Right hindlimb (tissue), 1 donor: Measurements from ENCODE around the gene BFSP2.

Experiments
- DNase-seq: peaks from one replicate; pipeline ENCODE4 v3.0.0-alpha.2; 2018

The BFSP2 gene

DNA sequence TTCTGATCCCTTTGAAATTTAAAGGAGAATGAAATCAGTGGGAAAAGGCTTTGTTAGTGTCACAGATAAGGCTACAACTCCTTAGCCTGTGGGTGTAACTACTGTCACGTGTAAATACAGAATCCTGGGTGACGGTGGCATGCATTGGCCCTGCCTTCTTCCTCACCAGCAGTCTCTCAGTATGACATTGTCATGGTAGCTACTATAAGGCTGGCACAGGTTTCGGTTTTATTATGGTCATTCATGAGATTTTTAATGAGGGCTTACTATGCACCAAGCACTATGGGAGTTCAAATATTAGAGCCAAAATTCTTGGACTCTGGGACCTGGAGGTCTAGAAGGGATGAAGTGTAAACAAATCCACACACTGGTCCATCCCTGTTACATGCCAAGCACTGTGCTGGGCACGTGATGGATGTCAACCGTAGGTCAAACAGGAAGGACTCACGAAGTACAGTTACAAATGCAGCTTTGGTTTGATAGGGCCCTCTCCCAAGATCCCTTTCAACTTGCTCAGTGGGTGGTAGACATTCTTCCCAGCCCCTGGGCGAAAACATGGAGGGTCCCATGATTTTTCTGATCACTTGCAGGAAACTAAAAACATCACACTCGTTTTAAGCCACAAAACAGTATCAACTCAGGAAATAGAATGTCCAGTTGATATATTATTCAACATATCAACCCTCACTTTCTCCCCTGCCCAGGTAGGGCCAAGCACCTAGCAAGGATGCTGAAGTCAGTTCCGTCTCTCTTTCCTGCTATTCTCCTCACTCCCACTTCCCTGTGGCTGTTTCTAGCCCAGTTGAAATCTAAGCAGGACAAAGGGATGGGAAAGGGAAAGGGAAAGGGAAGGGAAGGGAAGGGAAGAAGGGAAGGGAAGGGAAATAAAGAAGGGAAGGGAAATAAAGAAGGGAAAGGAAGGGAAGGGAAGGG, 25.3 kb downstream of the BFSP2 start:
- DNase-seq: no peak

DNA sequence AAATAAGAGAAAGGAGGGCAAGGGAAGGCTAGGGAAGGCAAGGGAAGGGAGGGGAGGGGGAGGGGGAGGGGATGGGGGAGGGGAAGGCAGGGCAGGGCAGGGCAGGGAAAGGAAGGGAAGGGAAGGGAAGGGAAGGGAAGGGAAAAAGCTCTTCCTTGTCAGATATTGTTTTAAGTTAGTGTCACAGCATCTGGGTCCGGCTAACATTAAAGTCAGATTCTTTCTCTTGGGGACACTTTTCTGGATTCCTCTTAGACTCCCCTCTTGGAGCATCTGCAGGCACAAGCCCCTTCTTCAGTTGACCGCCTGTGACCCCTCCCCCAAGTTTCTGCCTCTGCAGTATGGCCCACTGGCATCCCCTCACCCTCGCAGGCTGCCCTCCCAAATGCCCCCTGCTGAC, 26.0 kb downstream of the BFSP2 start:
- no peak for DNase-seq

DNA sequence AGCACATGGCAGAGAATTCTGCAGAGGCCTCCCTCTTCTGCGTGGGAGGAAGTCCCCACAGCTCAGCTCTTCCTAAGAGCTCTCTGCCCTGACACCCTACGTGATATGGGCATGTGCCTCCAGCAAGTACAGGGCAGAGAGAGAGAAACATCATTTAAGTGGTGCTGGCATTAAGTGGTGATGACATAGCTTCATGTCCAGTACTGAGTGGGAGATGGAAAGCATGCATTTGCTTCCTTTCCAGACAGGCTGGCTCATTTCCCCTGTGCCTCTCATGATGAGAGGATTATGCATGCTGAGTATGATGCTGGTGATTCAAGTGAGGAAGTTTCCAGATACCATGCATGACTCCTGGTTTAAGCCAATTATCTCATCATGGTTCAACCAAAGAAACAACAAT, 26.9 kb downstream of the BFSP2 start:
- no peak for DNase-seq

GRCh38 chr3:133428552-133428951, 28.7 kb downstream of the BFSP2 start:
- DNase-seq: no peak

DNA sequence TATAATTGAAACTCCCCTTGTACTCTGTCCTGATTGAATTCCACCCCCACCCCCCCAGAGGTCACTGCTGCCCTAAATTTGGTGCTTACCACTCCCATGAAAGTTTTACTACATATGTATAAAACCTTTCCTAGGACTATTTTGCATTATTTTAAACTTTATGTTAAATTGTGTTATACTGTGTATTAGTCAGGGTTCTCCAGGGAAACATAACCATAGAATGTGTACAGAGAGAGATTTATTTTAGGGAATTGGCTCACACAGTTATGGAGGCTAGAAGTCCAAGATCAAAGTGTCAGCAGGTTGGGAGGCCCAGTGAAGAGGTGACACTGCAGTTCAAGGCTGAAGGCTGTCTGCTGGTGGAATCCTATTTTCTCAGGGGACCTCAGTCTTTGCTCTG, 29.2 kb downstream of the BFSP2 start:
- DNase-seq: no peak

- DNase-seq: no peak
Measured at GRCh38 chr3:133439563-133439962, 39.7 kb downstream of the BFSP2 start.

DNA sequence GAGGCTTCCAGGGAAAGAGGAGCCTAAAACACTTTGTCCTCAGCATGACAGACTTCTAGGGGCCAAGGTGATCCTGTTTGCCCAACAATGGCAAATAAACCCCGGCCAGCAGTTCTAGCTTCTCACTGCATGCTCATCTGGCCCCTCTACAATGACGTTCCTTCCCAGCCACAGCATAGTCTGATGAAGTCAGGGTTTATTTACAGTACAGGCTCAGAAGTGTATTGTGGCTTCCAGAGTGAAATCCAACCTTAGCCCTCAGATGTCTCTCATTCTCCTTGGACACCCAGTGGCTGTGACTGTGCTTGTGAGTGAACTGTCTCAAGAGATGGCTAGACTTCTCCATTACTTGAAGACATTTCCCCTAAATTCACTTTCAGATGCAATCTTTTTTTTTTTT, 40.8 kb downstream of the BFSP2 start:
- no peak for DNase-seq

- DNase-seq: no peak
Measured at GRCh38 chr3:133441867-133442270, 42.0 kb downstream of the BFSP2 start.

- no peak for DNase-seq
Measured at GRCh38 chr3:133442518-133442917, 42.7 kb downstream of the BFSP2 start.

- no peak for DNase-seq
Measured at GRCh38 chr3:133443649-133444422, 44.0 kb downstream of the BFSP2 start.

- no peak for DNase-seq
Measured at GRCh38 chr3:133444423-133444774, 44.5 kb downstream of the BFSP2 start.

- no peak for DNase-seq
Measured at GRCh38 chr3:133445108-133445507, 45.3 kb downstream of the BFSP2 start.

GRCh38 chr3:133447750-133448477, 48.1 kb downstream of the BFSP2 start:
- no peak for DNase-seq

- no peak for DNase-seq
Measured at GRCh38 chr3:133448478-133449122, 48.7 kb downstream of the BFSP2 start.

GRCh38 chr3:133451309-133451708, 51.5 kb downstream of the BFSP2 start:
- DNase-seq: no peak

DNA sequence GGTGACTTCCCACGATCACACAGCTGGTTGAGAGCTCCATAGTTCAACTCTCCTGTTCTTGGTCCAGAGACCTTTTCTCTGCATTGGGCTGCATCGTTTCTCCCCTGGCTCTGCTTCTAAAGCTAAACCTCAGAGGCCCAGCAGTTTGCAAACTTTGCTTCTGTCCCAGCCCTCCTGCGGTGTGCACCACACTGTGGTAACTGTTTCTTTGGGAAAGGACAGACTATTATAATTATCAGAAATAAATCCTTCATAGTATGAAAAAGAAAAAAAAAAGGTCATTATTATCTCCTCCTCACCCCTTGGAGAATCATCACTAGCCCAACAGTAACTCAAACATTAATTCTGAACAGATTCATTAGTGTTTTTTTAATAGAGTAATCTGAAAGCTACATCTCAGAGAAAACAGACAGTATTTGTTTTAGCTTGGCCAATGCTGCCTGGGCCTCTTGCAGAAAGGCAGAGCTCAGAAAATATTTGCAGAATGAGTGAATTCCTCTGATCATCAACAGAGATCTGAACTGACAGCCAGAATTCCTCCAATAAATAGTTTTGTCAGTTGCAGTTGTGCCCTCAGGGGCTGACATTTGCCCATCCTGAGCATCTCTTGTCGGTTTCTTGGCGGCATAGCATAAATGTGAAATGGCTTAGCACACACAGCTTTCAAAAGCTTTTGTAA, 52.9 kb downstream of the BFSP2 start:
- DNase-seq: no peak

GRCh38 chr3:133453383-133453782, 53.5 kb downstream of the BFSP2 start:
- no peak for DNase-seq

GRCh38 chr3:133455281-133455680, 55.4 kb downstream of the BFSP2 start:
- no peak for DNase-seq

DNA sequence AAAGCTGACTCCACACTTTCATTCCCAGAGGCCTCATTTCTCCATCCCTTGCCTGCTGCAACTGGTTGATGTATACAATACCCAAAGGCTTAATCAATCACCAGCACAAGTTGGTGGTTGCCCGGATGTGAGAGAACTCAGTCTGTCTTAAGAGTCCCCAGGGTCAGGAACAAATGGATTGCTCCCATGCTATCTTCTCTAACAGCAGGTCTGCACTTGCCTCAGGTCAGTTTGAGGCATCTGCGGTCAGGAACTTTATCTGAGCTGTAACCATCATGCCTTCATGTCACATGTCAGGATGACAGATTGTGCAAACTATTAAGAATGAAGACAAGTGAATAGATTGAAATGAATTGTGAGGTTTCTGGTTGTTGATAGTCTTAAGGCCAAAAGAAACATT, 56.1 kb downstream of the BFSP2 start:
- DNase-seq: no peak

DNA sequence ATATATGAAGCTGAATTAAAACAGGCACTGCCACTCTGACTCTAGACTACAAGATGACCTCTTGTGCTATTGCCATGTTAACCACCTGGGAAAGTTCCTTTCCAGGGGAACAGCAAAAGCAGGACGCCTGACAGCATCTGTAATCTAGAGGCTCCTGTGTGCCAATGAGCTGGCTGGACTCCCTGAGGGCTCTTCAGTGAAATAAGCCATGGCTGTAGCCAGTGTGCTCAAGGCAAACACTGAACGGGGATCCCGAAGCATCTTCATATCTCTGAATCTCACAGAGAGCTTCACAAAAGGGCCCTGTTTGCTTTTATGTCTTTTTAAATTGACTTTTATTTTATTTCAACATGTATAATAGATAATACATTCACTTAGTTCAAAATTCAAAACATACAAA, 57.2 kb downstream of the BFSP2 start:
- no peak for DNase-seq

DNA sequence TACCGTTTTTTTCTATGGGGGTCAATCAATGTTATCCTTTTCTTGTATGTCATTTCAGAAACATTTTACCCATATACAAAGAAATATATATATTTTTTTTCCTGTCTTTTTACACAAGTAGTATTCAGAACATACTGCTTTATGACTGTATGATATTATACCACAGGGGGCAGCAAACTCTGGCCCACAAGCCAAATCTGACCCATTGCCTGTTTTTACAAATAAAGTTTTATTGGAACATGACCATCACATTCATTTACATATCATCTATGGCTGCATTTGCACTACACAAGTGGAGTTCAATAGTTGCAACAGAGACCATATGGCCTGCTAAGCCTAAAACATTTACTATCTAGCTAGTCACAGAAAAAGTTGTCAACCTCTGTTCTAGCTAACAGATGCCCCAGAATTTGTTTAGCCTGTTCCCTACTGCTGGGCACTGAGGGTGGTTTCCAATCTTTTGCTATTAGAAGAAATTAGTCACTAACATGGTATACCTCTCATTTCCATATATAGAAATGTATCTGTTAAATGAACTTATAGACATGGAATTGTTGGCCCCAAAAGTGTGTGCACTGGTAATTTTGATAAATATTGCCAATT, 57.7 kb downstream of the BFSP2 start:
- no peak for DNase-seq

DNA sequence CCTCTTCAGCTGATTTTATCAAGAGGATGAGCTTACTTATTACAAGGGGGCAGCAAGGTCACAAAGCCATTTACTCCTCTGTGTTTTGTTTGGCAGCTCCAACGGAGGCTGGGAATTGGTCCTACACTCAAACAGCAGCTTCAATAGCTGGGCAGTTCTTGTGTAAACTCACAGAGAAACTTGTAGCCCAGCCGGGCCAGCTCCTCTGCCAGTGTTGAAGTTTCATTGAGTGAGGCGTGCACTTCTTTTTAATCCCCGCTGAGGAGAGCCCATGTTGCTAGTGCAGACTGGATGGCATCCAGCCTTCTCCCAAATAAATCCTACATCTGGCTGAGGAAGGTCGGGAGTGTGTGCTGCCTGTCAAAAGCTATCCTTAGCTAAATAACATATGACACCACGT, 59.5 kb downstream of the BFSP2 start:
- DNase-seq: peak; percentile 63
